Astrocyte (in vitro differentiated cells and primary cell): ENCODE measurements around the gene MAMLD1. TPM values are rescaled to one million over a fixed set of nuclear protein-coding genes. Genes with fewer than 3 reads are reported as not detected.

Experiments
- DNase-seq: peaks from one replicate; pipeline ENCODE4 v3.0.0-alpha.2; 2010; ENCODE audit warnings: low read depth
- FAIRE-seq: peaks from 2 replicates; lab custom pipeline; 2011; peaks lifted over from hg19 to GRCh38; lab: Jason Lieb, UNC
- H2AFZ ChIP-seq: 2 replicates; pipeline ENCODE4 v1.6.0; 2012; ENCODE audit warnings: low read depth, low read length, inconsistent platforms
- H3K27ac ChIP-seq: 2 replicates; pipeline ENCODE4 v1.5.1; 2011; ENCODE audit warnings: low read depth, low read length, inconsistent platforms
- H3K27me3 ChIP-seq: 2 replicates; pipeline ENCODE4 v1.6.0; 2011; ENCODE audit warnings: low read length, inconsistent platforms; ENCODE audit not compliant: insufficient read depth
- H3K36me3 ChIP-seq: 2 replicates; pipeline ENCODE4 v1.5.1; 2011; ENCODE audit warnings: low read length, inconsistent platforms; ENCODE audit not compliant: insufficient read depth
- H3K4me1 ChIP-seq: 2 replicates; pipeline ENCODE4 v1.5.1; 2011; ENCODE audit warnings: low read length, inconsistent platforms; ENCODE audit not compliant: insufficient read depth
- H3K4me2 ChIP-seq: 2 replicates; pipeline ENCODE4 v1.6.0; 2012; ENCODE audit warnings: low read length, inconsistent platforms
- H3K4me3 ChIP-seq: 2 replicates; pipeline ENCODE4 v1.5.1; 2011; ENCODE audit warnings: low read depth, mild to moderate bottlenecking, low read length, inconsistent platforms; ENCODE audit not compliant: insufficient read depth
- H3K79me2 ChIP-seq: 2 replicates; pipeline ENCODE4 v1.6.0; 2012; ENCODE audit warnings: mild to moderate bottlenecking, low read length, inconsistent platforms; ENCODE audit not compliant: insufficient read depth
- H3K9ac ChIP-seq: 2 replicates; pipeline ENCODE4 v1.6.0; 2012; ENCODE audit warnings: mild to moderate bottlenecking, low read length, inconsistent platforms
- H3K9me3 ChIP-seq: 2 replicates; pipeline ENCODE4 v1.5.1; 2012; ENCODE audit warnings: low read depth, mild to moderate bottlenecking, low read length, inconsistent platforms; ENCODE audit not compliant: insufficient read depth
- H4K20me1 ChIP-seq: 2 replicates; pipeline ENCODE4 v1.6.0; 2012; ENCODE audit warnings: low read length, inconsistent platforms; ENCODE audit not compliant: insufficient read depth
- H3K27ac Mint-ChIP-seq: one replicate; pipeline ENCODE4 v1.8.0; 2021; ENCODE audit warnings: mild to moderate bottlenecking, mixed read lengths; ENCODE audit not compliant: unreplicated experiment
- H3K27me3 Mint-ChIP-seq: one replicate; pipeline ENCODE4 v1.8.0; 2021; ENCODE audit warnings: low read depth, mixed read lengths; ENCODE audit not compliant: unreplicated experiment
- H3K36me3 Mint-ChIP-seq: one replicate; pipeline ENCODE4 v1.8.0; 2021; ENCODE audit warnings: low read depth, mixed read lengths; ENCODE audit not compliant: unreplicated experiment
- H3K4me1 Mint-ChIP-seq: one replicate; pipeline ENCODE4 v1.8.0; 2021; ENCODE audit warnings: low read depth, mixed read lengths; ENCODE audit not compliant: unreplicated experiment
- H3K4me3 Mint-ChIP-seq: one replicate; pipeline ENCODE4 v1.8.0; 2021; ENCODE audit warnings: mild to moderate bottlenecking, moderate library complexity, mixed read lengths; ENCODE audit not compliant: unreplicated experiment
- H3K9me3 Mint-ChIP-seq: one replicate; pipeline ENCODE4 v1.8.0; 2021; ENCODE audit warnings: mild to moderate bottlenecking, mixed read lengths; ENCODE audit not compliant: unreplicated experiment
- CTCF ChIP-seq: IDR thresholded peaks from 2 replicates; pipeline ENCODE4 v1.5.1; 2011; ENCODE audit warnings: low read depth, mild to moderate bottlenecking, inconsistent platforms, low read length, moderate library complexity; ENCODE audit not compliant: insufficient read depth
- EZH2 ChIP-seq: IDR thresholded peaks from 2 replicates; pipeline ENCODE4 v1.6.1; 2012; ENCODE audit warnings: mild to moderate bottlenecking, low read length, inconsistent platforms; ENCODE audit not compliant: insufficient read depth
- total RNA-seq: library from RNA; stranded (reverse); gene quantifications from 2 replicates; pipeline ENCODE4 v1.2.1, GENCODE V29; 2021

MAMLD1 gene
- total RNA-seq, 1 donor from 2014 or later: 6.6 TPM

- no peak for DNase-seq
- peak overlapping the region; percentile 56 for H2AFZ ChIP-seq
- TF ChIP-seq EZH2: no peak
- no peak for TF ChIP-seq CTCF
Observed at GRCh38 chrX:150361070-150361776, 1.9 kb upstream of the MAMLD1 start.

GRCh38 chrX:150361777-150362351 lies 1.3 kb upstream of the MAMLD1 start:
- peak overlapping the region; percentile 85 for H3K9ac ChIP-seq
- DNase-seq (peak; percentile 25), FAIRE-seq (no peak)
- peaks cover 3% of the 10 kb centered on the region for H3K9me3 Mint-ChIP-seq
- H3K4me3 ChIP-seq: peak overlapping the region; percentile 71
- no peaks in the 10 kb centered on the region for H3K9me3 ChIP-seq
- H3K27me3 Mint-ChIP-seq: peaks cover 25% of the 10 kb centered on the region
- peak overlapping the region; percentile 96 for H3K4me2 ChIP-seq
- H3K27ac ChIP-seq: no peak overlapping the region
- H3K36me3 ChIP-seq: no peaks in the 10 kb centered on the region
- H4K20me1 ChIP-seq: no peaks in the 10 kb centered on the region
- H3K27me3 ChIP-seq: no peaks in the 10 kb centered on the region
- peaks cover 18% of the 10 kb centered on the region for H3K4me1 ChIP-seq
- H3K4me1 Mint-ChIP-seq: peaks cover 1% of the 10 kb centered on the region
- no peak overlapping the region for H3K27ac Mint-ChIP-seq
- peak overlapping the region; percentile 85 for H3K4me3 Mint-ChIP-seq
- no peaks in the 10 kb centered on the region for H3K36me3 Mint-ChIP-seq
- no peak for TF ChIP-seq EZH2
- no peak for TF ChIP-seq CTCF
- H2AFZ ChIP-seq: peak overlapping the region; percentile 67
- H3K79me2 ChIP-seq: peaks cover 17% of the 10 kb centered on the region

More at GRCh38 chrX:150361070-150361776, 1.9 kb upstream of the MAMLD1 start:
- peak overlapping the region; percentile 25 for H3K4me3 Mint-ChIP-seq
- peaks cover 25% of the 10 kb centered on the region for H3K27me3 Mint-ChIP-seq
- Histone ChIP-seq H3K27ac (no peak overlapping the region), H3K4me1 (peaks cover 13% of the 10 kb centered on the region), H4K20me1 (no peaks in the 10 kb centered on the region), H3K9me3 (no peaks in the 10 kb centered on the region), H3K79me2 (peaks cover 17% of the 10 kb centered on the region), H3K9ac (peak overlapping the region; percentile 85), H3K4me3 (peak overlapping the region; percentile 71), H3K36me3 (no peaks in the 10 kb centered on the region), H3K27me3 (no peaks in the 10 kb centered on the region), H3K4me2 (peak overlapping the region; percentile 96)
- no peak for FAIRE-seq
- peaks cover 3% of the 10 kb centered on the region for H3K9me3 Mint-ChIP-seq
- no peaks in the 10 kb centered on the region for H3K36me3 Mint-ChIP-seq
- H3K27ac Mint-ChIP-seq: no peak overlapping the region
- no peaks in the 10 kb centered on the region for H3K4me1 Mint-ChIP-seq
